HT1080 (cell line): Measurements from ENCODE around the gene GAST. TPM values are rescaled to one million over a fixed set of nuclear protein-coding genes. Genes with fewer than 3 reads are reported as not detected.

ENCODE experiments used
- DNase-seq: peaks from one replicate; pipeline ENCODE4 v3.0.0-alpha.2; 2015; ENCODE audit warnings: low read depth
- small RNA-seq: library from RNA; depleted of rRNA; stranded (forward); fragments of <200 nt; gene quantifications from one replicate; pipeline ENCODE3, GENCODE V24; 2014
- total RNA-seq: library from RNA; depleted of rRNA; stranded (reverse); fragments of >200 nt; shearing (Covaris generic); gene quantifications from 2 replicates; pipeline ENCODE4 v1.2.3, GENCODE V29; 2014; rRNA removed

GAST gene
- total RNA-seq, 1 experiment from 2014 or later, result not detected

GRCh38 chr17:41738801-41739112 lies 26.6 kb downstream of the GAST start:
- DNase-seq, result no peak

DNA sequence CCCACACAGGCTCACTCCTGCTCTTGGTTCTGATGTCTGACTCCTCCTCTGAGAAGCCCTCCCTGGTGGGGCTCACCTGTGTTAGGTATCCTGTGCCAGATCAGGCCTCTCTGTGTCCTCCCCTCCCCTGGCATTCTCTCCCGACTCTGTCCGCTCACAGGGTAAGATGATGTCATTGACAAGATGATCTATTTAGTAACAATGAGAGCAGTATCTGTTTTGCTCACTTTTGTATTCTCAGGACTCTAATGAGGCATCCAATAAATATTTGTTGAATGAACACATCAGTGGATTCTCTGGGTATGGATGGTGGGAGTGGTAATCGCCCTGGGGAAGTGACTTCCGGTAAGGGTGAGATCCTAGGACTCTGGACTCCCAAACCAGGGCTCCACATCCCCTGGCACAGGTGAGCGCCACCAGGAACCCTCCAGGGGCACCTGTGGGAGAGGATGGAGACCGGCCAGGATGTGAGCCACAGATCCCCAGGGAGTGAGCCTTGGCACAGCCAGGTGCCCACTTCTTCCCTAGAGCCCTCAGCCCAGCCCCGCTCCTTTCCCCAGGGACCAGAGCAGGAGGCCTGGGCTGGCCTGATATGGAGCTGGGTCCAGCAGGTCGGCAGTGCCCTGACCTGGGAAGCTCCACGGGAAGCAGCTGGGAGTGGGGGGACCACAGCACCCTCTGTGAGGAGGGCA lies 27.7 kb downstream of the GAST start:
- DNase-seq, result peak; percentile 38

DNA sequence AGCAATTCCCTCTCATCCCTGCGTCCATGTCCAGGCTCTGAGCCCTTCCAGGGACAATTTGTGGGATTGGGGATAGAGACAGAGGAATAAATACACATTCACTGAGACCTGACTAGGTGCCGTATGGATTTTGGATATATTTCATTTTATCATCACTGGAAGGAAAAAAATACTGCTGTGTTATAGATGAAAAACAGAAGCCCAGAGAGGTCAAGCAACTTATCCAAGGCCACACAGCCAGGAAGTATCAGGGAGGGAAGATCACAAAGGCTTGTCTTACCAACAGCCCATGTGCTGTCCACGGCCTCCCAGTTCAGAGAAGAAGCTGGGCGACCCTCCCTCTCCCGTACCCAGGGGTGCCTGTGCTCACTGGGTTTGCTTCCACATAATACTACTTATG lies 28.4 kb downstream of the GAST start:
- no peak for DNase-seq

DNA sequence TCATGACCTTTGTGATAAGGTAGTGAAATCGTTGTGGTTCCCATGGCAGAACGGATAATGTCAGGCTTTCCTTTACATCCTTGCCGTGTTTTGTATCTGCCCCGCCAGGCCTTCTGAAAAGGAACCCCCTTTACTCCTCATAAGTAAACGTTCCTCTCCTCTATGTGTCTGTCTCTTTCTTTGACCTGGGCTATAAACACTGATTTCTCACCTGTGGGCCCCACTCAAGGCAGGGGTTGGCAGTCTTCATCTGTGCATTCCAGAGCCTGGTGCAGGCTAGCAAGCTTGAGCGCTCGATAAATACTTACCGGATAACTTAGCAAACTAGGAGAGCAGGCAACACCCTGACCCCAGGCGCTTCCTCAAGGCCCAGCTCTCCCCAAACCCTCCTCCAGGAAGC lies 29.6 kb downstream of the GAST start:
- DNase-seq, result no peak

- DNase-seq, result no peak
Observed at GRCh38 chr17:41748275-41748674, 36.1 kb downstream of the GAST start.

DNA sequence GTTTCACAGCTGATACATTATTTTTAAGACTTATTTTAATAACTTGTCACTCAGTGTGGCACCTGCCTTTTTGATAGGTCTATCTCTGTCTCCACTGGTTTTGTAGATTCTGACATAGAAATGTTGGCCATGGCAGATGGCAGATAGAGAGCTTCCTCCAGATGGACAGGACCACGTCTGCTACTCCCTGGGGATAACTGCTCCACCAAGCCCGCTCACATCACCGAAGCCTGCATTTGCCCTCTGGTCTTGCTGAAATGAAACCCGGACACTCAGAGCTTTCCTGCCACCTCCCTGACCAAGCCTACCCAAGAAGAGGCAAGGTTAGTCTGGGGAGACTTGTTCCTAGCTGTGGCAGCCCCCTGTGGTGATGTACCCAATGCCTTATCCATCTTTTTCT lies 38.7 kb downstream of the GAST start:
- no peak for DNase-seq

GRCh38 chr17:41751288-41751687 lies 39.2 kb downstream of the GAST start:
- DNase-seq, result no peak

DNA sequence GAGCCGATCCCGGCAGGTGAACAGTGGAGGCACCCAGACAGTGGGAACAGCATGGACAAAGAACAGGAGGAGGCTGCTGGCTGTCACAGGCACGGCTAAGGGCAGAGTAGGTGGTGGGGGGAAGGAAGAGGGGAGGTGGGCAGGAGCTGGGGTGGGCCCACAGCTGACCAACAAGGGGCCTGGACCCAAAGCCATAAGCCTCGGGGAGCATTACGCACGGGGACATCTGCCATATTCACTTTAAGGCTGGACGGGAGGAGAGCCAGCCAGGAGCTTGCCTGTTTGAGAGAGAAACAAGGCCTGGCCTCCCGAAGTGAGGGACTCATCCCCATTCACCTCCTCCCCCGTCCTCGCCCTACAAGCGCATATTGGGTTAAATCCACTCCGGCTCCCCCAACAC lies 41.9 kb downstream of the GAST start:
- no peak for DNase-seq

- no peak for DNase-seq
Observed at GRCh38 chr17:41758601-41759000, 46.5 kb downstream of the GAST start.

- no peak for DNase-seq
Observed at GRCh38 chr17:41760878-41761277, 48.7 kb downstream of the GAST start.

GRCh38 chr17:41762391-41762790 lies 50.3 kb downstream of the GAST start:
- no peak for DNase-seq

DNA sequence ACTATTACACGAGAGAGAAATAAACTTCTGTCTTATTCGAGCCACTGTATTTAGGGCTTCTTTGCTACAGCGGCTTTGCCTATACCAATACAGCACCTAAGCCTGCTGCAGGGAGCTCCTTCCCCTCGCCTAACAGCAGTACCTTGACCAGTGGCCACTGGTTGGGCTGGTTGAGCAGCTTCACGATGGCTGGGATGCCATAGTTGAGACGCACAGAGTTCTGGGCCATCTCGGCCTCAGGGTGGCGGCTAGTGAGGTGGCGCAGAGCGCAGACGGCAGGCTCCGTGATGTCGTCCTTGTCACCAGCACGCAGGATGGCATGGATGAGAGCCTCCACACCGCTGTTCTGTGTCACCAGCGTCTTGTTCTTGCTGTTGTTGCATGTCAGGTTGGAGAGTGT lies 50.7 kb downstream of the GAST start:
- no peak for DNase-seq

- no peak for DNase-seq
Observed at GRCh38 chr17:41763327-41763726, 51.2 kb downstream of the GAST start.

Small RNA genes within 50 kb of the gene (small RNA-seq; reads per million reads assigned to genes)
- gene RN7SL399P (not detected), gene RNA5SP442 (0.11 reads per million)

Other genes starting within 250 kb of the GAST start
- gene KRT32, start 244.9 kb upstream of the GAST start, total RNA-seq, result not detected in 2 replicates
- not detected in 2 replicates for gene KRT35, start 231.2 kb upstream of the GAST start, total RNA-seq
- gene KRT36, start 222.4 kb upstream of the GAST start, total RNA-seq, result not detected in 2 replicates
- gene KRT13, start 206.7 kb upstream of the GAST start, total RNA-seq, result not detected in 2 replicates
- gene KRT15, start 193.4 kb upstream of the GAST start, total RNA-seq, result 6.8 and 10.9 TPM in 2 replicates
- 0.13 and 0.72 TPM in 2 replicates for gene KRT19, start 184.0 kb upstream of the GAST start, total RNA-seq
- not detected in 2 replicates for gene KRT9, start 140.3 kb upstream of the GAST start, total RNA-seq
- gene KRT14, start 125.4 kb upstream of the GAST start, total RNA-seq, result 0.05 TPM in 1 of 2 replicates, not detected in the other
- not detected in 2 replicates for gene KRT16, start 99.6 kb upstream of the GAST start, total RNA-seq
- gene KRT17, start 87.8 kb upstream of the GAST start, total RNA-seq, result 0.72 and 1.6 TPM in 2 replicates
- 78.2 and 312 TPM in 2 replicates for gene EIF1, start 23.4 kb upstream of the GAST start, total RNA-seq
- gene HAP1, start 22.3 kb downstream of the GAST start, total RNA-seq, result 0.10 TPM in 1 of 2 replicates, not detected in the other
- 1.6 and 4.0 TPM in 2 replicates for gene JUP, start 74.4 kb downstream of the GAST start, total RNA-seq
- 71.9 and 75.5 TPM in 2 replicates for gene P3H4, start 99.6 kb downstream of the GAST start, total RNA-seq
- gene FKBP10, start 100.7 kb downstream of the GAST start, total RNA-seq, result 199 and 204 TPM in 2 replicates
- gene NT5C3B, start 123.9 kb downstream of the GAST start, total RNA-seq, result 56.2 and 73.8 TPM in 2 replicates
- gene KLHL10, start 125.5 kb downstream of the GAST start, total RNA-seq, result not detected in 2 replicates
- gene KLHL11, start 153.1 kb downstream of the GAST start, total RNA-seq, result 25.1 and 26.3 TPM in 2 replicates
- gene ACLY, start 206.6 kb downstream of the GAST start, total RNA-seq, result 205 and 226 TPM in 2 replicates
- 0.10 TPM in 1 of 2 replicates, not detected in the other for gene ODAD4, start 218.3 kb downstream of the GAST start, total RNA-seq